GM21619 (cell line): ENCODE data around the gene ADAMTS19.
"Not testable (repeated sequence)": the region's sequence is repeated elsewhere in the genome, so short reads cannot be mapped to it uniquely, and the experiment has no call there.

Source experiments
- ATAC-seq: cut with Tn5 transposase; IDR thresholded peaks from one replicate; pipeline ENCODE4 v1.9.1; 2021; ENCODE audit not compliant: unreplicated experiment

The ADAMTS19 gene

DNA sequence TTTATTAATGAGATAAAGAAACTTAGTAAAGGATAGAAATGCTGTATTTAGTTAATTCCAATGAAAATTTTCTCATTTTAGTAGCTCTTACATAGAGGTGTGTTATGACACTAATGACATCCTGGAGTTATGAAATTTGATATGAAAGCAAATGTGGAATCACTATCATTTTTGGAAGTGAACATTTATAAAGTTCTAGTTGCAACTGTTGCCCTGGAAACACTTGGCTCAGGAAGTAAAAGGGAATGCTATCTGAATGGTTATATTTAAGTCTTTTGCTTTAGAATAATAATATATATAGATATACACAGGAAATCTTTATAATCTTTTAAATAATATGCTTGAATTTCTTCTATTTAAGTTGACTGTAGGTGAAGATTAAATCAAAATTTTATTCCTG, 16.7 kb downstream of the ADAMTS19 start:
- ATAC-seq, result no peak

DNA sequence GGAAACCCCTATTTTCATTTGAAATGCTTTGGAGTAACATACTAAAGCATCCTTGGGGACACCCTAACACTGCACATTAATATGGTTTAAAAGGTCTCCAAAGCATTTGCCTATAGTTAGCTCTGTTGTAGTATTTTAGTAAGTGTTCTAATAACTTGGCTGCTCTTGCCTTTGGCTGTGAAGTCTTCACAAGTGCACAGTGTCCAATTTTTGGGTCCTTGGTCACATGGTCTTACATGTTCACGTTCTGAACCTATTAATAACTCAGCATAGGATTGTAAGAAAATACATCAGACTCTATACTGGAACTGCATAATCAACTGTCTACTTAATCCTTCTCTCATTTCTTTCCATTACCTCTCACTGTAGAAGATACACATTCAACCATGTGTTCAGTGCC, 17.4 kb downstream of the ADAMTS19 start:
- no peak for ATAC-seq

- ATAC-seq, result no peak
Observed at GRCh38 chr5:129481161-129481560, 21.1 kb downstream of the ADAMTS19 start.

DNA sequence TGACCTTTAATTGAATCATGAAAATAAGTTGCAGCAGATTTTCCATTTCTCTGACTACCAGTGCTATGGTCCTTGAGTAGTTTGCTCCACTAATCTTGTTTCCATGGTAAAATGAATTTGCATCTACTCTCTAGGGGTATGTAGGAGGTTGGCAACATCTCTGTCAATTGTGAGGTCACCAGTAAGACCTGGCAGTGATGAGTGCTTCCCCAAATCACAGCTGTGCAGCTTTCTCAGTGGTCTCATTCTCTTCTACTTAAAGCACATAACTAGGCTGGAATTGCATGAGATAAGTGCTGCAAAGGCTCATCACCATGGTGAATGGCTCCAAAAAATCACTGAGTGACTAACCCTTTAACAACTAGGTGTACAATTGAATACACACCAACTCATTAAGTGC, 36.3 kb downstream of the ADAMTS19 start:
- ATAC-seq, result no peak

- no peak for ATAC-seq
Observed at GRCh38 chr5:129496864-129497595, 36.9 kb downstream of the ADAMTS19 start.

DNA sequence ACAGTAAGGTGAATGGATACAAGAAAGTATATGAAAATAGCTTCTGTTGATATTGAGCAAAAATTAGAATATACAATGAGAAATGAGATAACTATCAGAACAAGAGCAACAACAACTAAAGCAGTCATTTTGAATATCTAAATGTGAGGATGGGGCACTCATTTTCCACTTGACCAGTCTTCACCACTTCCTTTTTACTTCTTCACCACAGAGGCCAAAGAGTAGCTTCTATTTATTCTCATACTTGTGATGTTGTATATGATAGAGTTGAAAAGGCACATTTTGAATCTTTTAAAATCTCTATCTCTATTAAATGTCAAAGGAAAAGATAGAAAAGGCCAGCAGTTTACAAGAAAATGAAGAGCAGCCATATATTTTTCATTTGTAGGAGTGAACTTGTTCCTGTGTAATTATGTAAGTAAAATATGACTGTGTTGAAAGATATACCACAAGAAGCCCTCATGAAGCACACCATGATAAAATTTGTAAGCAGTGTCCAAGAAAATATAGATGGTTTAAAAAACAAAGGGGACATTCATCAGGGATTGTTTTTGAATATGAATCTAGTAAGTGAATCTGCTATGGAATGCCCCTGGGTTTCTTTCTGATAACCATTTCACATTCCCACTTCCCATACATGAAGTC, 39.2 kb downstream of the ADAMTS19 start:
- peak; percentile 70 for ATAC-seq

- no peak for ATAC-seq
Observed at GRCh38 chr5:129500101-129500500, 40.0 kb downstream of the ADAMTS19 start.

DNA sequence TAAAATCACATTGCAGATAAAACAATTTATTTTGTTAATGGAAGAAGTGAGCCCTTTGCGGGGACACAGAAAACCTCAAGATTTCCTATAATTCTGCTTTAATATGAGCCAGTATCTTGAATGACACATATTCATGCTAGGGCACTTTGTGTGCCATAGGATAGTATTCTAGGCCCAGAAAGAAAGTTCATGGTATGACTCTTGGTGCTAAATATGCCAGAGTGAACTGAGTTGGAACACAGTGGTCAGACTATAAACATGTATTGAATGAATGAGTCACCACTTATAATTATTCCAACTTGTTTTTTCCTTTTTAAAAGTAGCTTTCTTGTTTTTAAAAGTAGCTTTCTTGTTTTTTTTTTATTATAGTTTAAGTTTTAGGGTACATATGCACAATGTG, 46.0 kb downstream of the ADAMTS19 start:
- ATAC-seq, result no peak

GRCh38 chr5:129506950-129507349, 46.9 kb downstream of the ADAMTS19 start:
- ATAC-seq, result no peak

GRCh38 chr5:129507527-129507926, 47.4 kb downstream of the ADAMTS19 start:
- ATAC-seq, result no peak

DNA sequence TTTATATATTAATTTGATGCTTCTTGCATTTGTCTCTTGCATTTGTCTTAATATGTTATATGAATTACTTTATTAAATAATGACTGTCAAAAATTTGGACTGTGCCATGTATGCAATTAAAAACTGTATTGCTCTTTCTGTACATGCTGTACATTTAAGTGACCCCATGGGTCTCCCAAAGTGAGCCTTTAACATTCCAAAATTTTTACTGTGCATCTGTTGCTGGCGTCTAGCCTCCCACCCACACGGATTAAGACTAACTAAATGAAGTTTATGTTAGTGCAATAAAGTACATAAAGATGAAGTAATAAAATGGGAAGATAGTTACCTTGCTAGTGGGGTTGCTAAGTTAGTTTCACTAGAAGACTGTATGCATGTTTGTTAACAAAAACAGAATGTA, 48.5 kb downstream of the ADAMTS19 start:
- no peak for ATAC-seq

DNA sequence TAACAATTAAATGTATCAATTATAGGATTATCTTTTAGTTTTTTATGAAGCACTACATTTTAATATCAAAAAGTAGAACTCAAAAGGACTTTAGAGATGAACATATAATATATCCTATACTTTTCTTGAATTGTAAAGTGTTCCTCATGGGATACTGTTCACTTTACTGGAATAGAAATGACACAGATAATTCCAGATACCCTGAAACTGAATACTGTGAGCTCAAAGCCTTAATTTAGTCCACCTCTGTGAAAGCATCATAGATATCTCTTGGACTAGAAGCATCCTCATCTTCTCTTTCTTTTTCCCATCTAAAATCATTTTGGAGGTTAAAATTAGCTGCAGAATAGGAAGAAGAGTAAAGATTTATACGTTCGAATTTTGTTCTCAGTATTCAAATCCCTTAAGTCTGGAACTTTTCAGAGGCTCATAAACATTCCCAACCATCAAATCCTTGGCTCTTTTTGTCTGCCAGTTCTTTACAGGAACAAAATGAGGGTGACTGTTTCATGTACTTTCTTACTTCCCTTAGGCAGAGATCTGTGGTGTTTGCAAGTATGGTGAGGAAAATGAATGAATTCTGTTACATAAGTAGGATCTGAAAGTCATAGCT, 49.4 kb downstream of the ADAMTS19 start:
- ATAC-seq, result no peak

DNA sequence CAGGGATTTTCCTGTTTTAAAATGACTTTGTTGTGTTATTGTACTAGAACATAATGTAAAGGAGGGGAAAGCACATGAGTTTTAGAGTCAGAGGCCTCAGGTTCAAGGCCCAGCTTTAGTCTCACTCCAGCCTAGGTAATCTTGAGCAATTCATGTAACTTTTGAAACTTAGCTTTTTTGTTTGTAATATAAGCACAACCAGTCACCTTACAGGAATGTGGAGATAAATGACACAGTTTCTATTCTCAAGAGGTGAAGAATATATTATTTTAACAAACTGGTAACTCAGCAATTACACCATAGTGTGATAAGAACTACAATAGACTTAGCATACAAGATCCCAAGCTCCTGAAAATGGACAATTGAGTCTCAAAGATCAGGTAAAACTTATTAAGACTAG, 51.2 kb downstream of the ADAMTS19 start:
- ATAC-seq, result no peak

- ATAC-seq, result no peak
Observed at GRCh38 chr5:129541051-129541450, 81.0 kb downstream of the ADAMTS19 start.

GRCh38 chr5:129541648-129542251, 81.7 kb downstream of the ADAMTS19 start:
- peak; percentile 67 for ATAC-seq

DNA sequence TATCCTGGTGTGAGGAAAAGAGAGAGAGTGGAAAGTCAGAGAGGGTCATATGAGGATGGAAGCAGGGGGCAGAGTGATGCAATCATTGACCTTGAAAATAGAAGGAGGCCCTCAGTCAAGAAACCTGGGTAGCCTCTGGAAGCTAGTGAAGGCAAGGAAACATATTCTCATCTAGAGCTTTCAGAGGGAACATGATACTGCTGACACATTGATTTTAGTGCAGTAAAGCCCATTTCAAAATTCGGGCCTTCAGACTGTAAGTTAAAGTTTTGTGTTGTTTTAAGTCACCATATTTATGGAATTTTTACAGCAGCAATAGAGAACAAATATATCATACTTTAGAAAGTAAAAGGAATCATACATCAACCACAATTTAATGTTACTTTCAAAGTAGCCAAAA, 87.0 kb downstream of the ADAMTS19 start:
- no peak for ATAC-seq

DNA sequence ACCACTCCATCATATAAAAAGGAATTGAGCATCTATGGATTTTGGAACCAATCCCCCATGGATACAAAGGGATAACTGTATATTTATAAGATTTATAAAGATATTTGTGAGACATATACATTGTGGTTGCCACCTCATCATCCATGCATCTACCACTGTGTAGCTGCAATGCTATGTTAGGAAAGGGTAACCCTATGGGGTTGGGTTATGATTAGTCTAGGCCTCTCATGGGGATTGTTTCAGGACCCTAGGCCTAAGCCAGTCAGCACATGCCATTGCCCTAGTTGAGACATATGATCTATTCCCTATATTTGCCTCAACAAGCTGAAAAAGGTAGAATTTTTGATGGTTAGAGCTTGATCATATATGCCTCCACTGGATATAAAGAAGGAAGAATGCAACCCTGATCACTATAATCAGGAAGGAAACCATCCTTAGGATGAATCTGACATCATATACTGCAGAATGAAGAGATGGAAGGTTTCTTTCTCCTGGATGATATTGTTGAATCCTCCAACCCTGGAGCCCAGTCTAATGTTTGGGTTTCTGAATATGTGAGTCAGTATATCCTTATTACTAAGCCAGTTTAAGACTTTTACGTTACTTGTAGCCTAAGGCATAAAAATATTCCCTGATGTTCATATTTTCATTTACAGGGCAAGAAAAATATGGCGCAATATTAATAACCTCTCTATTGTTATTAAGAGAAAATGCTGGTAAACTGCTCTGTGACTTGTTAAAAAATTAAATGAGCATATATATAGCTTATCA, 94.2 kb downstream of the ADAMTS19 start:
- ATAC-seq, result no peak

DNA sequence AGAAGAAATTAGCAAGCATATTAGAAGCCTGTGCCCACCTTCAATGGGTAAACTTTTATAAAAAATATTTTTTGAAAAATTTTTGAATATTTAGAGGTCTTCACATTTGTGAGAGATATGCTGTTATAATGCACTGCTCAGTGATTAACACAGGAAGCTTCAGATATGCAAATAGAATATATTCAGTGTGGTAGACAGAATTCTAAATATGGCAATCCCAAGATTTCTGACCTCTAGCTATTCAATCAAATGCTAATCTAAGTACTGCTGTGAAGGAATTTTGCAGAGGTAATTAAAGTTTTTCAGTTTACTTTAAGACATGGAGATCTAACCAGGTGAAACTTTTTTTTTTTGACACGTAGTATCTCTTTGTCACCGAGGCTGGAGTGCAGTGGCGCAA, 103.5 kb downstream of the ADAMTS19 start:
- no peak for ATAC-seq

GRCh38 chr5:129569295-129569694, 109.2 kb downstream of the ADAMTS19 start:
- ATAC-seq, result no peak

DNA sequence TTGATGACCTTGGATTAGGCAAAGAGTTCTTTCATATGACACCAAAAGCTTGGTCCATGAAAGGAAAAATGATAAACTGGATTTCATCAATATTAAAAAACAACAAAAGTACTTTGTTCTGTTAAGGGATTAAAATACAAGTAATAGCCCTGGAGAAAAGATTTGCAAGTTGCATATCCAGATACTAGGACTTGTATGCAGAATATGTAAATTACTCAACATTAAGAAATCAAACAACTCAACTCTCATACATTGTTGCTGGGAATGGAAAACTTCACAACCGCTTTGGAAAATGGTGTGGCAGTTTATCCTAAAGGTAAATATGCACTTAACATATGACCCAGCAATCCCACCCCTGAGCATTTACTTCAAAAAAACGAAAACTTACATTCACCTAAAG, 112.0 kb downstream of the ADAMTS19 start:
- ATAC-seq, result no peak

DNA sequence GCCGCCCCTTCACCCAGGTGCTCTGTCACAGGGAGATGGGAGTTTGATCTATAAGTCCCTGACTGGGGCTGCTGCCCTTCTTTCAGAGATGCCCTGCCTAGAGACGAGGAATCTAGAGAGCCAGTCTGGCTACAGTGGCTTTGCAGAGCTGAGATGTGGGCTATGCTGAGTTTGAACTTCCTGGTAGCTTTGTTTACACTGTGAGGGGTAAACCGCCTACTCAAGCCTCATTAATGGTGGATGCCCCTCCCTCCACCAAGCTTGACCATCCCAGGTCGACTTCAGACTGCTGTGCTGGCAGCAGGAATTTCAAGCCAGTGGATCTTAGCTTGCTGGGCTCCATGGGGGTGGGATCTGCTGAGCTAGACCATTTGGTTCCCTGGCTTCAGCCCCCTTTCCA, 124.4 kb downstream of the ADAMTS19 start:
- ATAC-seq, result not testable (repeated sequence)
